GM06990 (cell line): ENCODE results near the gene HPCA.

Experiments
- DNase-seq: peaks from one replicate; pipeline ENCODE4 v3.0.0-alpha.2; 2011; ENCODE audit not compliant: insufficient read length; ENCODE audit errors: extremely low read depth
- H3K27me3 ChIP-seq: replicated peaks from 2 replicates; pipeline ENCODE4 v1.6.0; 2011; ENCODE audit warnings: low read length; ENCODE audit not compliant: control insufficient read depth, insufficient read depth
- H3K36me3 ChIP-seq: 2 replicates; pipeline ENCODE4 v1.5.1; 2011; ENCODE audit warnings: low read length; ENCODE audit not compliant: control insufficient read depth, insufficient read depth
- H3K4me3 ChIP-seq: replicated peaks from 2 replicates; pipeline ENCODE4 v1.5.1; 2011; ENCODE audit warnings: low read depth, mild to moderate bottlenecking, control low read depth, low read length
- TF ChIP-seq, protein P1 (sequence below): IDR thresholded peaks from 2 replicates; pipeline ENCODE4 v1.5.1; 2011; ENCODE audit warnings: low read length, control low read depth, mild to moderate bottlenecking, inconsistent platforms; ENCODE audit not compliant: insufficient read depth, poor library complexity, severe bottlenecking

HPCA gene

DNA sequence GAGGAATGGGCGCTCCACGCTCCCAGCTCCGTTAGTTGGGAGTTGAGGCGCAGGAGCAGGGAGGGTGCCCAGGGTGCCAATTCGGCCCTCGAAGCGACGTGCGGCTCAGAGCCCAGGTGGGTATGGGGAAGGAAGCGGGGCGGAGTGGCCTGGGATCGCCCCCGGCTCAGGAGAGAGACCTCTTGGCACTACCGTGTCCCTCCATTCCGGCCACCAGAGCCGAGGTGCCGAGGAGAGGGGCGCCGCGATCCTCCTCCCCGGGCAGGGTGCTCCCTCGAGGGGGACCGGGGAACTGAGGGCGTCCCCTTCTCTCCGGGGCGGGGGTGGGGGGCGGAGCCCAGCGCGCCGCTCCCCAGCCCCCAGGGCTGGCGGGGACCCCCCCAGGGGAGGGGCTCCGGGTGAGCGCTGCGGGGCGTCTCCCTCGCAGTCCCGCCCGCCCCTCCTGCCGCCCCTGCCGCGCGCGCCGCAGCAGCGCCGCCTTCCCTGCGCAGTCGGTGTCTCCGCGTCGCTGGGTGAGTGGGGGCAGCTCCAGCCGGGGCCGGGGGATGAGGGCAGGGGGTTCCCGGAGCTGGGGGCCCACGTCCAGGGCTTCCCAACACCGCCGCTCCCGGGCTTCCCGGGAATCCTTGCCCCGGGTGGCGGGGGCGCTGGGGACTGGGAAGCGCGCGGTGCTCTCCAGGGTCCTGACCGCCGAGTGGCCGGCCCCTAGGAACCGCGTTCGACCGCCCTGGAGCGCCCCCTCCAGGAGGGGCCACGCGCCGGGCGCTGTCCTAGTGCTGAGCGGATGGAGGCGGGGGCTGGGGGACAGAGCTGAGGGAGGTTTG, at the start of gene HPCA:
HPCA (plus strand) TSS at position 488 of the 824 bp plus-strand sequence. CDS start 2,408 bp downstream, outside the sequence.
- DNase-seq: no peak
- no peak within 1 kb of the TSS for H3K4me3 ChIP-seq
- TF ChIP-seq, protein P1, sequence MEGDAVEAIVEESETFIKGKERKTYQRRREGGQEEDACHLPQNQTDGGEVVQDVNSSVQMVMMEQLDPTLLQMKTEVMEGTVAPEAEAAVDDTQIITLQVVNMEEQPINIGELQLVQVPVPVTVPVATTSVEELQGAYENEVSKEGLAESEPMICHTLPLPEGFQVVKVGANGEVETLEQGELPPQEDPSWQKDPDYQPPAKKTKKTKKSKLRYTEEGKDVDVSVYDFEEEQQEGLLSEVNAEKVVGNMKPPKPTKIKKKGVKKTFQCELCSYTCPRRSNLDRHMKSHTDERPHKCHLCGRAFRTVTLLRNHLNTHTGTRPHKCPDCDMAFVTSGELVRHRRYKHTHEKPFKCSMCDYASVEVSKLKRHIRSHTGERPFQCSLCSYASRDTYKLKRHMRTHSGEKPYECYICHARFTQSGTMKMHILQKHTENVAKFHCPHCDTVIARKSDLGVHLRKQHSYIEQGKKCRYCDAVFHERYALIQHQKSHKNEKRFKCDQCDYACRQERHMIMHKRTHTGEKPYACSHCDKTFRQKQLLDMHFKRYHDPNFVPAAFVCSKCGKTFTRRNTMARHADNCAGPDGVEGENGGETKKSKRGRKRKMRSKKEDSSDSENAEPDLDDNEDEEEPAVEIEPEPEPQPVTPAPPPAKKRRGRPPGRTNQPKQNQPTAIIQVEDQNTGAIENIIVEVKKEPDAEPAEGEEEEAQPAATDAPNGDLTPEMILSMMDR: peak; percentile 33
- peaks cover 5% of the 10 kb centered on the region for H3K27me3 ChIP-seq
- no peaks in the 10 kb centered on the region for H3K36me3 ChIP-seq

DNA sequence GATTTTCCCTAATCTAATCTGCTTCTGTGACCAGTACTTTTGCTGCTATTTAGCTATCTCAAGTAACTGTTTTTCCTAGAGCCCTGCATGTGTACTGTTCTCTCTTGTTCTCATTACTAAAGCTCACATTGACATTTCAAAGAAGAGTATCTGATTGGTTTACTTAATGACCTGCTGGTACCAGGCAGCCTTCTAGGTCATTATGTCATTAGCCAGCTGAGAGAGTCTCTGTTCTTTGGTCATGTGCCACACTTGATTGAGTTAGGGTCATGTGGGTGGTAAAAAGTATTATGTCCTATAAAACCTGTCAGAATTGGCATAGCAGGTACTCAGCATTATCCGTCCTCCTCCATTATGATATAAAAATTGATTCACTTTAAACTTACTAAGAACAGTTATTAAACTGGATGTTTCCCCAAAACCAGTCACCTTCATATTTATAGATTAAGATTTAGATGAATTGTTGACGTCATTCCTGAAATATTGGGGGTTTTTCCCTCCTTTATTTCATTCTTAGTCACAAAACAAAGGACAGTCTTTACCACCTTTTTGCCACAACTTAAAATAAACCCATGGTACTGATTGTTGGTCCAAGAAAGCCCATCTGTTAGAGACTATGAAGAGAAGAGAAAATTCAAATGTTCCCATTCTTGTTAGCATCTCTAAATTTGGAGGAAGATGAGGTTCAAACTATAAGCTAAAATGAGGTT, 37.8 kb upstream of the HPCA start:
- DNase-seq: peak; percentile 55
- Histone ChIP-seq H3K36me3 (peaks cover 4% of the 10 kb centered on the region), H3K4me3 (no peak overlapping the region), H3K27me3 (no peaks in the 10 kb centered on the region)
- TF ChIP-seq, protein P1: no peak

DNA sequence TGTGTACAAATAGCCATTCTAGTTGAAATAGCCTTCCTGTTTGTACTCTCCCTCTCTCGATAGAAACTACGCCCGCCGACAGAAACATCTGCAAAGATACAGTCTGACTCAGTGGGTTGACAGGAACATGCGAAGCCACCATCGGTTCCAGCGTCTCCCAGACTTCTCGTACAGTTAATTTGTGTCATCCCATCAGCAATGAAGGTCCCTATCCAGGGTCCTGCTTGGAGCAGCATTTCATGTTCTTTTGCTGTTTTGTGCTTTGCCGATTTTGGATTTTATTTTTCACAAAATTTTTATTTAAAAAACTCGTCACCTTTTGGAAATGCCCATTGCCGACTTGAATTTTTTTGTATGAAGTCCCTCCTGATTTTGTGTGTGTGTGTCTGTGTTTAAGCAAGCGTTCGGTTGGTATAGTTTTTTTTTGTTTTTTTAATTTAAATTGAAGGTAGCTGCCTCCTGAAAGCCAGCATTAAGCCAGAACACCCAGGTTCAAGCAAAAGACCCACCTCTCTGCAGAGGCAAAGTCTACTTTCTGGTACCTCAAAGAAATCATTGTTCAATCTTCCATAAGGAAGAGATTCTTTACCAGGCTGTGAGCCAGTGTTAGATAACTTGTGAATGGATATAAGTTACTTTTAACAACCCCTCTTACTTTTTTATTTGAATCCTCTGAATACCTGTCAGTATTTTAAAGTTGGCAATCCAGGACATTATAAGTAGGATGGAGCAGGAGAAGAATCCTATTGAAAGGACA, 30.3 kb upstream of the HPCA start:
- no peak for DNase-seq
- H3K36me3 ChIP-seq: peaks cover 11% of the 10 kb centered on the region
- TF ChIP-seq, protein P1: no peak
- H3K27me3 ChIP-seq: no peaks in the 10 kb centered on the region
- no peak overlapping the region for H3K4me3 ChIP-seq

DNA sequence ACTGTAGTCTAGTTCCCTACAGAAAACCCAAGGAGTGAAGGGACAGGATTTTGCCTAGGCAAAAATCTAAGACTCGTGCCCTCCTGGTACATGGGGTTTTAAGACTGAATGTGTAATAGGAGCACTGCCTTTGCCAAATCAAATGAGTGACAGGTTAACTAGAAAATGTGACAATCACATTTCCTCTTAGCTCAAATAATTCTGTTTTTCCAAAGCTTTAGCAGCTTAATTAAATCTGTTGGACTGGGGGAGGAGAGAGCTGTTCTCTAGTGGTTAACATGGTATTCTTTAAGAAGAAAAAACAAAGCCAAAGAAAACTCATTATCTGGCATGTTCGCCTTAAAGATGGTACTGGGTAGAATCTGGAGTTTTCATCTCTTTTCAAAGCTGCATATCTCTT, 28.2 kb upstream of the HPCA start:
- H3K4me3 ChIP-seq: no peak overlapping the region
- no peak for DNase-seq
- TF ChIP-seq, protein P1: no peak
- peaks cover 15% of the 10 kb centered on the region for H3K36me3 ChIP-seq
- H3K27me3 ChIP-seq: no peaks in the 10 kb centered on the region

DNA sequence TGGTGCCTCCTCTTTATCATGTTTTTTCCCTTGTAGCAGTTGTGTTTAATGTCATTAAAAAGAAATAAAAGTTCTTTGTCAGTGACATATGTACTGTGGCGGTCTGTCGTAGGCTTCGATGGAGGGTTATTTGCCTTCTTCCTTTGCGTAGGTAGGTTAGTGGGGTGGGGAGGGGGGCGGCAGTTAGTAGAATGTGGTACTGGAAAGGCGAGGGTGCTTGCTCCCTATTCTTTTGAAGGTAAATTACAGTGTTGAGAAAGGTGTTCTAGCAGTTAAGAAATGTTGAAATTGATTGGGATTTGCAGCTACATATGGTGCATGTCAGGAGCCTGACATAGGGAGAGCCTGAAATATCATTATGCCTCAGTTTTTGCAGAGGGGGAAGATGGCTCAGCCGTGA, 27.5 kb upstream of the HPCA start:
- Histone ChIP-seq H3K27me3 (no peaks in the 10 kb centered on the region), H3K36me3 (peaks cover 16% of the 10 kb centered on the region), H3K4me3 (no peak overlapping the region)
- TF ChIP-seq, protein P1: no peak
- DNase-seq: no peak
